Esophagus muscularis mucosa (tissue), 4 donors: Measurements from ENCODE around the gene OLFM2.

Experiments
- CTCF ChIP-seq, 3 experiments: fragments of 200-600 bp in 2 of 3; fragments of 450-650 bp in 1 of 3; sonication (generic) in 2 of 3; IDR thresholded peaks; one replicate each; pipeline ENCODE4 v1.5.1; 2017 to 2019; ENCODE audit warnings: antibody characterized with exemption in 3 of 3, mild to moderate bottlenecking in 2 of 3, moderate library complexity in 1 of 3
- EP300 ChIP-seq: sonication (generic); formaldehyde crosslinking; IDR thresholded peaks from one replicate; pipeline ENCODE4 v1.6.1; 2017; ENCODE audit warnings: antibody characterized with exemption
- POLR2A ChIP-seq: fragments of 450-650 bp; IDR thresholded peaks from one replicate; pipeline ENCODE4 v1.6.1; 2017; ENCODE audit warnings: antibody characterized with exemption, moderate library complexity, mild to moderate bottlenecking, low read depth

DNA sequence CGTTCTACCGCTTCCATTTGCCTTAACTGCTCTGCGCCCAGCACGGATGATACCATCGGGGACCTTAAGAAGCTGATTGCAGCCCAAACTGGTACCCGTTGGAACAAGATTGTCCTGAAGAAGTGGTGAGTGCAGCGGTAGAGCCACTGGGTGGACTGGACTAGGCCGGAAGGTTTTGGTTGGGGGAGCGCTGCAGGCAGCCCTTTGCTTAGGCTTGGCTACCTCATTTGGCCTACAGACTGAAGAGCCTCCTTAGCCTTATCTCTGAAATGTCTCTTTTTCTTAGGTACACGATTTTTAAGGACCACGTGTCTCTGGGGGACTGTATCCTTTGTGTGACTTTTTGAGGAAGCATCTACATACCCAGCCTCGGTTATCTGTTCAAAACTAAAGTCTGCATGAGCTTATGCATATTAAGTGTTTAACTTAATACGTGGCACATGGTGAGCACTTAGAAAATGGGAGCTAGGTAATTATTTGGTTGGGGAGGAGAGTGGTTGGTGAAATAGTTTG is 107.7 kb downstream of the OLFM2 start:
- TF ChIP-seq POLR2A (no peak), CTCF (IDR thresholded peaks at IDR 0.05) (no peak), EP300 (no peak)
